Endodermal cell (in vitro differentiated cells): ENCODE results near the gene CACNA1E. TPM values are rescaled to one million over a fixed set of nuclear protein-coding genes. Genes with fewer than 3 reads are reported as not detected.

Experiments
- DNase-seq: peaks from one replicate; pipeline ENCODE4 v3.0.0-alpha.2; 2017
- H3K27ac ChIP-seq: 2 replicates; pipeline ENCODE4 v1.5.1; 2013; ENCODE audit warnings: mild to moderate bottlenecking, low read depth, low read length, moderate library complexity
- H3K27me3 ChIP-seq: 2 replicates; pipeline ENCODE4 v1.6.1; 2013; ENCODE audit warnings: mild to moderate bottlenecking, low read length, moderate library complexity; ENCODE audit not compliant: insufficient read depth, control insufficient read depth, poor library complexity, severe bottlenecking
- H3K36me3 ChIP-seq: 2 replicates; pipeline ENCODE4 v1.7.0; 2013; ENCODE audit warnings: mild to moderate bottlenecking, low read length, moderate library complexity; ENCODE audit not compliant: control insufficient read depth, insufficient read depth
- H3K4me1 ChIP-seq: one replicate; pipeline ENCODE4 v1.7.0; 2013; ENCODE audit warnings: low read length; ENCODE audit not compliant: control insufficient read depth, insufficient read depth
- H3K4me3 ChIP-seq: 2 replicates; pipeline ENCODE4 v1.5.1; 2013; ENCODE audit warnings: mild to moderate bottlenecking, low read length, moderate library complexity
- H3K9ac ChIP-seq: 2 replicates; pipeline ENCODE4 v1.6.1; 2013; ENCODE audit warnings: mild to moderate bottlenecking, low read length, moderate library complexity; ENCODE audit not compliant: poor library complexity, severe bottlenecking; ENCODE audit errors: extremely low read depth
- H3K9me3 ChIP-seq: 2 replicates; pipeline ENCODE4 v1.6.1; 2013; ENCODE audit warnings: mild to moderate bottlenecking, low read length, moderate library complexity; ENCODE audit not compliant: control insufficient read depth
- H3K27ac Mint-ChIP-seq: 2 replicates; pipeline ENCODE4 v1.8.0; 2020; ENCODE audit warnings: mixed read lengths
- H3K27me3 Mint-ChIP-seq: 2 replicates; pipeline ENCODE4 v1.8.0; 2021; ENCODE audit warnings: mild to moderate bottlenecking, mixed read lengths; ENCODE audit not compliant: insufficient read depth
- H3K36me3 Mint-ChIP-seq: 2 replicates; pipeline ENCODE4 v1.8.0; 2020; ENCODE audit warnings: low read depth, mixed read lengths
- H3K4me1 Mint-ChIP-seq: 2 replicates; pipeline ENCODE4 v1.8.0; 2020; ENCODE audit warnings: mixed read lengths
- H3K4me3 Mint-ChIP-seq: 2 replicates; pipeline ENCODE4 v1.8.0; 2020; ENCODE audit warnings: mild to moderate bottlenecking, moderate library complexity, mixed read lengths
- H3K9me3 Mint-ChIP-seq: 2 replicates; pipeline ENCODE4 v1.8.0; 2020; ENCODE audit warnings: mild to moderate bottlenecking, mixed read lengths
- CTCF ChIP-seq: fragments of 200-600 bp; sonication (generic); conservative IDR thresholded peaks from 2 replicates; pipeline ENCODE4 v1.5.0; 2021; ENCODE audit warnings: antibody characterized with exemption, mild to moderate bottlenecking
- WGBS, 2 experiments: methylation state at CpG; one replicate each; pipeline versions ENCODE4 v1.1.5 to v1.1.7; 2013; ENCODE audit warnings: missing lambda C conversion rate in 2 of 2, mixed read lengths in 1 of 2; ENCODE audit not compliant: insufficient coverage in 1 of 2, insufficient read length in 1 of 2; 5-methylcytosine and 5-hydroxymethylcytosine counted together
- total RNA-seq, 2 donors: library from RNA; stranded (reverse); fragmentation: NEBNext Ultra II Directional in 1 of 2; extraction: Animal tissue kit (Norgen Biotek cat#: 25700) in 1 of 2; gene quantifications; 2 replicates in 1 of 2; 3 replicates in 1 of 2; pipeline ENCODE4 v1.2.1, GENCODE V29; 2021

CACNA1E gene
- total RNA-seq, 2 donors from 2014 or later = 4.7 to 5.8 TPM

DNA sequence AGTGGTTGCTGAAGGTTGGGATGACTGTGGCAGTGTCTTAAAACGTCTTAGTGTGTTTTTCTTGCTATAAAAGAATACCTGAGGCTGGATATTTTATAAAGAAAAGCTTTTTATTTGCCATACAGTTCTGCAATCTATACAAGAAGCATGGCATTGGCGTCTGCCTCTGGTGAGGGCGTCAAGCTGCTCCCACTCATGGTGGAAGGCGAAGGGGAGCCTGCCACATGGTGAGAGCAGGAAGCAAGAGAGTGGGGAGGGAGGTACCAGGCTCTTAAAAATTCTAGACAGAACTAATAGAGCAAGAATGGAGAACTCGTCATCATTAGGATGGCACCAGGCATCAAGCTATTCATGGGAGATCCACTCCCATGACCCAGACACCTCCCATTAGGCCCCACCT lies 140.5 kb downstream of the CACNA1E start:
- Histone ChIP-seq H3K4me3 (no peak overlapping the region), H3K27ac (no peak overlapping the region), H3K9me3 (no peaks in the 10 kb centered on the region), H3K9ac (no peak overlapping the region), H3K36me3 (no peaks in the 10 kb centered on the region), H3K27me3 (peaks cover 92% of the 10 kb centered on the region), H3K4me1 (no peaks in the 10 kb centered on the region)
- 75 to 79% methylated on average over 5 of the region's 5 CpGs for whole genome bisulfite sequencing, 2 experiments
- Mint-ChIP-seq H3K27ac (no peak overlapping the region), H3K36me3 (no peaks in the 10 kb centered on the region), H3K27me3 (peaks cover 56% of the 10 kb centered on the region), H3K4me3 (no peak overlapping the region), H3K9me3 (no peaks in the 10 kb centered on the region), H3K4me1 (peaks cover 6% of the 10 kb centered on the region)
- TF ChIP-seq CTCF = no peak
- no peak for DNase-seq

GRCh38 chr1:181626279-181626938 lies 143.1 kb downstream of the CACNA1E start:
- H3K27ac Mint-ChIP-seq = no peak overlapping the region
- no peak overlapping the region for H3K27ac ChIP-seq
- no peaks in the 10 kb centered on the region for H3K9me3 Mint-ChIP-seq
- no peak for TF ChIP-seq CTCF
- H3K36me3 Mint-ChIP-seq = no peaks in the 10 kb centered on the region
- H3K4me3 Mint-ChIP-seq = no peak overlapping the region
- no peaks in the 10 kb centered on the region for H3K4me1 ChIP-seq
- H3K4me1 Mint-ChIP-seq = peaks cover 9% of the 10 kb centered on the region
- H3K9me3 ChIP-seq = no peaks in the 10 kb centered on the region
- 90 to 100% methylated on average over 4 to 5 of the region's 5 CpGs for WGBS, 2 experiments
- DNase-seq = no peak
- H3K27me3 Mint-ChIP-seq = peaks cover 73% of the 10 kb centered on the region
- H3K9ac ChIP-seq = no peak overlapping the region
- peaks cover 98% of the 10 kb centered on the region for H3K27me3 ChIP-seq
- H3K36me3 ChIP-seq = no peaks in the 10 kb centered on the region
- no peak overlapping the region for H3K4me3 ChIP-seq

DNA sequence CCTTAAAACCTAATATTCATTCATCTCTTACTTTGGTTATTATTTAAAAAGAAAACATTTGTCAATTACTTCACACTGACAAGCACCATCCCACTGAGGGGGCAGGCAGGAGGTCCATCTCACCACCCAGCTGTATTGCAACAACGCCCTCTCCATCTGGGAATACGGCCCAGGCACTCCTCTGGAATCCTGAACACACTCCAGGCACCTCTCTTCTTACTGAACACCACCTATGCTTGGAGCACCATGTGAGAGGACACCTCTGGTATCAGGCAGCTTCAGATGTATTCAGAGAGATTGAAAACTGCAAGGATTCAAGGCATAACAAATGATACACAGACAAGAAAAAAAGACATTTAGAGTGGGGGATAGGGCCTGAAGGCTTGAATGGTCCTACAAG lies 147.1 kb downstream of the CACNA1E start:
- WGBS, 2 experiments = 91 to 100% methylated on average over 1 to 2 of the region's 2 CpGs
- Histone ChIP-seq H3K27me3 (peaks cover 99% of the 10 kb centered on the region), H3K4me1 (no peaks in the 10 kb centered on the region), H3K36me3 (no peaks in the 10 kb centered on the region), H3K4me3 (no peak overlapping the region), H3K9ac (no peak overlapping the region), H3K27ac (no peak overlapping the region), H3K9me3 (no peaks in the 10 kb centered on the region)
- H3K36me3 Mint-ChIP-seq = no peaks in the 10 kb centered on the region
- H3K27ac Mint-ChIP-seq = no peak overlapping the region
- no peak for TF ChIP-seq CTCF
- H3K9me3 Mint-ChIP-seq = no peaks in the 10 kb centered on the region
- H3K27me3 Mint-ChIP-seq = peaks cover 84% of the 10 kb centered on the region
- H3K4me1 Mint-ChIP-seq = peaks cover 9% of the 10 kb centered on the region
- no peak for DNase-seq
- H3K4me3 Mint-ChIP-seq = no peak overlapping the region
